WTC11 (cell line): ENCODE data around the gene C3orf85. TPM values are rescaled to one million over a fixed set of nuclear protein-coding genes. Genes with fewer than 3 reads are reported as not detected.

Experiments
- ATAC-seq: fragments of 200-7000 bp; cut with Tn5 transposase; 2 replicates; pipeline ENCODE4 v1.10.0; 2021; ENCODE audit warnings: mild to moderate bottlenecking, moderate library complexity
- CTCF ChIA-PET: fragments of 300-600 bp; sonication (Branson Sonifier 250); formaldehyde crosslinking; loops from one replicate; lab custom pipeline; 2021; ENCODE audit warnings: antibody characterized with exemption; lab: Charles Lee
- POLR2A ChIA-PET: fragments of 350-600 bp; sonication (Branson Sonifier 250); formaldehyde crosslinking; loops from one replicate; lab custom pipeline; 2021; ENCODE audit warnings: antibody characterized with exemption; lab: Charles Lee
- DNase-seq: peaks from one replicate; pipeline ENCODE4 v3.0.0; 2021; ENCODE audit warnings: low spot score
- H3K27ac Mint-ChIP-seq: 2 replicates; pipeline ENCODE4 v1.8.0; 2021; ENCODE audit warnings: mixed read lengths
- H3K27me3 Mint-ChIP-seq: 2 replicates; pipeline ENCODE4 v1.8.0; 2021; ENCODE audit warnings: low read depth, mild to moderate bottlenecking, moderate library complexity, mixed read lengths
- H3K36me3 Mint-ChIP-seq: 2 replicates; pipeline ENCODE4 v1.8.0; 2021; ENCODE audit warnings: mixed read lengths
- H3K4me1 Mint-ChIP-seq: 2 replicates; pipeline ENCODE4 v1.8.0; 2022; ENCODE audit warnings: mixed read lengths
- H3K4me3 Mint-ChIP-seq: 2 replicates; pipeline ENCODE4 v1.8.0; 2021; ENCODE audit warnings: mild to moderate bottlenecking, moderate library complexity, mixed read lengths
- H3K9me3 Mint-ChIP-seq: 2 replicates; pipeline ENCODE4 v1.8.0; 2021; ENCODE audit warnings: mixed read lengths
- ELF4 ChIP-seq: sonication (generic); formaldehyde crosslinking; IDR thresholded peaks from 2 replicates; pipeline ENCODE4 v1.8.1; 2022; ENCODE audit warnings: low read depth, mild to moderate bottlenecking, moderate library complexity, missing genetic modification reagents
- EMX1 ChIP-seq: fragments of 250-450 bp; sonication (Bioruptor Pico); IDR thresholded peaks from 2 replicates; pipeline ENCODE4 v1.8.0; 2021; ENCODE audit warnings: mild to moderate bottlenecking
- ESRRA ChIP-seq: sonication (generic); formaldehyde crosslinking; IDR thresholded peaks from 2 replicates; pipeline ENCODE4 v1.8.1; 2022; ENCODE audit warnings: mild to moderate bottlenecking, missing genetic modification reagents, borderline replicate concordance
- ETV6 ChIP-seq: sonication (generic); formaldehyde crosslinking; IDR thresholded peaks from 2 replicates; pipeline ENCODE4 v1.8.1; 2022; ENCODE audit warnings: mild to moderate bottlenecking, missing genetic modification reagents
- FOXJ3 ChIP-seq: sonication (generic); formaldehyde crosslinking; IDR thresholded peaks from 2 replicates; pipeline ENCODE4 v1.9.0; 2021; ENCODE audit warnings: missing genetic modification reagents, mild to moderate bottlenecking, borderline replicate concordance
- GTF2I ChIP-seq: fragments of 250-450 bp; sonication (Bioruptor Pico); conservative IDR thresholded peaks from 2 replicates; pipeline ENCODE4 v1.4.0; 2021; ENCODE audit warnings: mild to moderate bottlenecking
- JAZF1 ChIP-seq: fragments of 250-450 bp; sonication (Bioruptor Pico); IDR thresholded peaks from 2 replicates; pipeline ENCODE4 v1.9.0; 2021; ENCODE audit warnings: moderate library complexity, mild to moderate bottlenecking, inconsistent platforms
- KAT7 ChIP-seq: sonication (generic); formaldehyde crosslinking; IDR thresholded peaks from 2 replicates; pipeline ENCODE4 v1.8.1; 2023; ENCODE audit warnings: missing genetic modification reagents, mild to moderate bottlenecking, borderline replicate concordance
- NR3C1 ChIP-seq: sonication (generic); formaldehyde crosslinking; conservative IDR thresholded peaks from 2 replicates; pipeline ENCODE4 v1.8.1; 2023; ENCODE audit warnings: low read depth, mild to moderate bottlenecking, missing genetic modification reagents
- PRDM15 ChIP-seq: sonication (generic); formaldehyde crosslinking; IDR thresholded peaks from 2 replicates; pipeline ENCODE4 v1.8.0; 2022; ENCODE audit warnings: missing genetic modification reagents
- SMAD3 ChIP-seq: sonication (generic); formaldehyde crosslinking; IDR thresholded peaks from 2 replicates; pipeline ENCODE4 v1.8.0; 2022; ENCODE audit warnings: missing genetic modification reagents, mild to moderate bottlenecking, borderline replicate concordance
- SOX15 ChIP-seq: fragments of 250-450 bp; sonication (Bioruptor Pico); IDR thresholded peaks from 2 replicates; pipeline ENCODE4 v1.9.0; 2021; ENCODE audit warnings: mild to moderate bottlenecking
- ZNF138 ChIP-seq: sonication (generic); formaldehyde crosslinking; conservative IDR thresholded peaks from 2 replicates; pipeline ENCODE4 v1.8.1; 2022; ENCODE audit warnings: mild to moderate bottlenecking, moderate library complexity, missing genetic modification reagents
- ZNF317 ChIP-seq: sonication (generic); formaldehyde crosslinking; IDR thresholded peaks from 2 replicates; pipeline ENCODE4 v1.8.1; 2023; ENCODE audit warnings: low read depth, mild to moderate bottlenecking, moderate library complexity, missing genetic modification reagents, borderline replicate concordance
- ZNF425 ChIP-seq: fragments of 250-450 bp; sonication (Bioruptor Pico); conservative IDR thresholded peaks from 2 replicates; pipeline ENCODE4 v1.9.0; 2021; ENCODE audit warnings: mild to moderate bottlenecking
- ZNF532 ChIP-seq: fragments of 250-450 bp; sonication (Bioruptor Pico); IDR thresholded peaks from 2 replicates; pipeline ENCODE4 v1.9.0; 2021; ENCODE audit warnings: mild to moderate bottlenecking, borderline replicate concordance
- total RNA-seq: library from RNA; stranded (reverse); gene quantifications from 3 replicates; pipeline ENCODE4 v1.2.3, GENCODE V29; 2021
- TF ChIP-seq, protein P1 (sequence below): fragments of 250-450 bp; sonication (Bioruptor Pico); IDR thresholded peaks from 2 replicates; pipeline ENCODE4 v2.1.2; 2022; ENCODE audit warnings: mild to moderate bottlenecking, moderate library complexity

The C3orf85 gene
- total RNA-seq, 1 experiment from 2014 or later = not detected

DNA sequence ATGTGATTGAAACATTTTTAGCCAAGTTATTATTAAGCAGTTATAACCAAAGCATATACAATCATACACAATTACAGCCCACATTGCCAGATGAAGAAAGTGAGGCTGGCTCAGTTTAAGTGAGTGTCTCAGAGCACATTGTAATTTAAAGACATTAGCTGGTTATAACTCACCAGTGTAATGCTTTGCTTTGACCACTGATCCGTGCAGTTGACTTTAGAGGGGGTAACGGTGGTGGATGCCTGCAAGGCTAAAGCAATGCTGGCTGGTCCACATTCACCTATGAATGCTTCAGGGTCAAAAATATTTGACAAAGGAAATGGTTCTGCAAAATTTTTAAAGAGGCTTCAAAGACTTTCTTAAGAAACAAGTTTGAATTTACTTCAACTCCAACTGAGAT lies 1.2 kb downstream of the C3orf85 start (continued):
- TF ChIP-seq PRDM15 (CRISPR knock-in tag) (no peak), JAZF1 (no peak)

DNA sequence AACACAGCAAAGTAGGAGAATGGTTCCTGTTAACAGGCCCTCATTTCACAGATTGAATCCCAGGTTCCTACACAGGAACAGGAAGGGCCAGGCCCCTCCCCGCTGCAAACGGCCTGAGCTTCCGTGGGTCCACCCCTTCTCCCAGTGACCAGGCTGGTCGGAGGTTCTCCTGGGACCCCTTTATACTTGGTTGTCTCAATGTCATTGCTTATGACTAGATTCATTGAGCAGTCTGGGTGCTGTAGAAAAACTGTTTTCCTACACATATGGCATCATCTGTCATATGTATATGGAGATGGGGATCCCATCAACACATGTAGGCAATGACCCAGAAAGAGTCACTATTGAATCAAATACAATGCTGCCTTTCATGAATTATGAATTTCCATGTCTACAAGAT lies 3.8 kb downstream of the C3orf85 start:
- H3K4me3 Mint-ChIP-seq = no peak overlapping the region
- ATAC-seq (no peak), DNase-seq (no peak)
- H3K27ac Mint-ChIP-seq = no peak overlapping the region
- peaks cover 6% of the 10 kb centered on the region; the same call in 1 of the 2 replicates for H3K4me1 Mint-ChIP-seq
- H3K36me3 Mint-ChIP-seq = no peaks in the 10 kb centered on the region
- TF ChIP-seq SMAD3 (CRISPR knock-in tag) (no peak), ELF4 (CRISPR knock-in tag) (no peak), ZNF532 (CRISPR knock-in tag) (no peak), ETV6 (CRISPR knock-in tag) (no peak), ESRRA (no peak), EMX1 (CRISPR knock-in tag) (no peak), ZNF425 (no peak), KAT7 (no peak), SOX15 (no peak), ZNF317 (CRISPR knock-in tag) (no peak), ZNF138 (no peak), GTF2I (no peak), FOXJ3 (CRISPR knock-in tag) (no peak), NR3C1 (CRISPR knock-in tag) (no peak)
- TF ChIP-seq, protein P1, sequence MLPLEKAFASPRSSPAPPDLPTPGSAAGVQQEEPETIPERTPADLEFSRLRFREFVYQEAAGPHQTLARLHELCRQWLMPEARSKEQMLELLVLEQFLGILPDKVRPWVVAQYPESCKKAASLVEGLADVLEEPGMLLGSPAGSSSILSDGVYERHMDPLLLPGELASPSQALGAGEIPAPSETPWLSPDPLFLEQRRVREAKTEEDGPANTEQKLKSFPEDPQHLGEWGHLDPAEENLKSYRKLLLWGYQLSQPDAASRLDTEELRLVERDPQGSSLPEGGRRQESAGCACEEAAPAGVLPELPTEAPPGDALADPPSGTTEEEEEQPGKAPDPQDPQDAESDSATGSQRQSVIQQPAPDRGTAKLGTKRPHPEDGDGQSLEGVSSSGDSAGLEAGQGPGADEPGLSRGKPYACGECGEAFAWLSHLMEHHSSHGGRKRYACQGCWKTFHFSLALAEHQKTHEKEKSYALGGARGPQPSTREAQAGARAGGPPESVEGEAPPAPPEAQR (CRISPR knock-in tag) = no peak
- no peaks in the 10 kb centered on the region for H3K27me3 Mint-ChIP-seq
- CTCF ChIA-PET = no interaction called here
- POLR2A ChIA-PET = no interaction called here
- no peaks in the 10 kb centered on the region for H3K9me3 Mint-ChIP-seq
